Measurements from ENCODE around the gene FTSJ3. TPM values are rescaled to one million over a fixed set of nuclear protein-coding genes. Genes with fewer than 3 reads are reported as not detected.

The FTSJ3 gene
- total and polyA plus RNA-seq, 2 donors from 2014 or later: 23.7 to 38.7 TPM

- intact Hi-C loops (cut with DNase I): no loop called here
- Histone ChIP-seq H3K9me3 (ENCODE audit: control insufficient read depth in 2 of 3, insufficient read depth in 1 of 3, low read length in 3 of 3) (no peaks in the 10 kb centered on the region), H3K27ac (ENCODE audit: low read depth in 2 of 2, low read length in 2 of 2) (peak within 1 kb of the TSS; percentile 98 to 99), H3K27me3 (ENCODE audit: control insufficient read depth, insufficient read depth, low read length) (no peaks in the 10 kb centered on the region), H3K4me3 (ENCODE audit: low read length in 3 of 3) (peak within 1 kb of the TSS; percentile 90 to 98 (median 97)), H3K9ac (ENCODE audit: low read length in 3 of 3) (peak within 1 kb of the TSS; percentile 91 to 97 (median 93)), H3K36me3 (ENCODE audit: control insufficient read depth in 2 of 3, insufficient read depth in 3 of 3, low read length in 3 of 3) (peaks cover 0 to 4% (median 2%) of the 10 kb centered on the region in 3 donors), H3K4me1 (ENCODE audit: control insufficient read depth in 2 of 3, insufficient read depth in 2 of 3, low read depth in 1 of 3, low read length in 3 of 3) (peaks cover 0 to 13% (median 6%) of the 10 kb centered on the region in 3 donors)
- DNase-seq: peak in 4 of 5 donors; percentile 68 to 97 (median 86)
- TF ChIP-seq, protein P1, sequence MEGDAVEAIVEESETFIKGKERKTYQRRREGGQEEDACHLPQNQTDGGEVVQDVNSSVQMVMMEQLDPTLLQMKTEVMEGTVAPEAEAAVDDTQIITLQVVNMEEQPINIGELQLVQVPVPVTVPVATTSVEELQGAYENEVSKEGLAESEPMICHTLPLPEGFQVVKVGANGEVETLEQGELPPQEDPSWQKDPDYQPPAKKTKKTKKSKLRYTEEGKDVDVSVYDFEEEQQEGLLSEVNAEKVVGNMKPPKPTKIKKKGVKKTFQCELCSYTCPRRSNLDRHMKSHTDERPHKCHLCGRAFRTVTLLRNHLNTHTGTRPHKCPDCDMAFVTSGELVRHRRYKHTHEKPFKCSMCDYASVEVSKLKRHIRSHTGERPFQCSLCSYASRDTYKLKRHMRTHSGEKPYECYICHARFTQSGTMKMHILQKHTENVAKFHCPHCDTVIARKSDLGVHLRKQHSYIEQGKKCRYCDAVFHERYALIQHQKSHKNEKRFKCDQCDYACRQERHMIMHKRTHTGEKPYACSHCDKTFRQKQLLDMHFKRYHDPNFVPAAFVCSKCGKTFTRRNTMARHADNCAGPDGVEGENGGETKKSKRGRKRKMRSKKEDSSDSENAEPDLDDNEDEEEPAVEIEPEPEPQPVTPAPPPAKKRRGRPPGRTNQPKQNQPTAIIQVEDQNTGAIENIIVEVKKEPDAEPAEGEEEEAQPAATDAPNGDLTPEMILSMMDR (IDR thresholded peaks at IDR 0.05; ENCODE audit: borderline replicate concordance, extremely low read depth, insufficient read depth): peak; percentile 8
- FAIRE-seq: no peak
Measured at GRCh38 chr17:63774141-63774968, 53.1 kb downstream of the FTSJ3 start, which contains the start of gene DDX42. Gene DDX42, plus strand, starts transcription at chr17:63774170. Its CDS starts 12,880 bp downstream, at chr17:63787050.

DNA sequence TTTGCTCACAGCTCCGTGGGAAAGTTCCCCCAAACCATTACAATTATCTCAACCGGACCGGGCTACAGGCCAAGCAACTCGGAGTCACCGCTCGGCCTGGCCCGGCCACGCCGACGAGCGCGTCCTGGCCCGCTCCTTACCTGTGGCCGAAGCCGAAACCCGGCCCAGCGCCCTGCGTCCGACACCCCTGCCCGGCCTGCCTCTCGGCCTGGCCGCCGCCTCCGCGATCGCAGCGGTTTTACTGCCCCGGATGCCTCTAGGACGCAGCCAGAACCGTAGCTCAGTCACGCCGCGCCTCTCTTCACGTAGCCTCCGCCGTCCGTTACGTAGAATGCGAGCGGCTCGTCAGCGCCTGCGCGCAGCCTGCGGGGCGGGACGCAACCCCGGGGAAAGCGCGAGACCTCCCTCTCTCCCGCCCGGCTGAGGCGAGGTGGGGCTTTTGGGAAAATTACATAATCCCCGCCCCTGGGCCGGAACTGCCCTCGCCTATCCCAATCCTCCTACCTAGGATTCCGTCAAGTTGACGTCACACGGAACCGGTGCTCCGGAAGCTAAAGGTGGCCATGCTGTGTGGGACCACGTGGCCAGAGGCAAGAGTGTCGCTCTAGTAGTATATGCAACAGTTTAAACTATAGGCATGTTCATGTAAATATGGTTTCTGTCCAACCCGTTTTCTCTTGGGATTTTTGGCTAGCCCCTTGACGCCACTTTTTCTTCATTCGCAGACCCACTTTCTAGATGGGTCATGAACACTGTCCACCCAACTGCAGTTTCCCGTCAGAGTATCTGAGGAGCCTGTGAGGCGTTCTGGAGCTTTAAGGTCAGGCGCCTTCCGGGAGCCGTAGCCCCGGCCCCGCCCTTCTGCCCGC is 54.0 kb downstream of the FTSJ3 start, which contains the start of gene CCDC47:
TSS of gene CCDC47 (minus strand) at position 326 of the 869 bp plus-strand sequence. CDS start 7,422 bp downstream, outside the sequence.
- Histone ChIP-seq H3K27ac (ENCODE audit: low read depth in 2 of 2, low read length in 2 of 2) (peak within 1 kb of the TSS; percentile 98 to 99), H3K27me3 (ENCODE audit: control insufficient read depth, insufficient read depth, low read length) (no peaks in the 10 kb centered on the region), H3K9me3 (ENCODE audit: control insufficient read depth in 2 of 3, insufficient read depth in 1 of 3, low read length in 3 of 3) (no peaks in the 10 kb centered on the region), H3K4me1 (ENCODE audit: control insufficient read depth in 2 of 3, insufficient read depth in 2 of 3, low read depth in 1 of 3, low read length in 3 of 3) (peaks cover 0 to 13% (median 6%) of the 10 kb centered on the region in 3 donors), H3K36me3 (ENCODE audit: control insufficient read depth in 2 of 3, insufficient read depth in 3 of 3, low read length in 3 of 3) (peaks cover 0 to 3% (median 0%) of the 10 kb centered on the region in 3 donors), H3K4me3 (ENCODE audit: low read length in 3 of 3) (peak within 1 kb of the TSS; percentile 90 to 98 (median 97)), H3K9ac (ENCODE audit: low read length in 3 of 3) (peak within 1 kb of the TSS; percentile 91 to 97 (median 93))
- peak; percentile 87 for FAIRE-seq
- intact Hi-C loops (cut with DNase I): no loop called here
- TF ChIP-seq, protein P1 (IDR thresholded peaks at IDR 0.05; ENCODE audit: borderline replicate concordance, extremely low read depth, insufficient read depth): no peak
- peak; percentile 99 to 100 (median 100) for DNase-seq

DNA sequence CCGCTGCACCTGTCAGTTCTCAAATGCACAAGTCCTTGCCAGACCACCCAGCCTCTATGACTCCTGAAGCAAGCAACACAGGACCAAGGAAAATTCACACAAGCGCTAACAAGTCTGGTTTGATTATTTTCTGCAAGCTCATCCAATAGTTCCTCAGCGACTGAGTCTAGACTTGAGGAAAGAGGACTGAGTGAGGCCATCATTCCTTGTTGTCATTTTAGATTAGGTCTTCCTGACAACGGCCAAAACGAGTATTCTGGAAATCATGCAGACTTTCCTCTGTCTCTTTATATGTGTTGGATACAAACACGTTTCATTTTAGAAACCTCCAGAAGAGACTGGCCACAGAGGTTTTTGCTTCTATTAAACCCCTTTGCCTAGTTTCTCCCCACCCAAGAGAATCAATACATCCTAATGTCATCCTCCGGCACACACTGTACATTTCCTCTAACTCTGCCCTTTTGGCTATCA is 54.6 kb downstream of the FTSJ3 start:
- TF ChIP-seq, protein P1 (IDR thresholded peaks at IDR 0.05; ENCODE audit: borderline replicate concordance, extremely low read depth, insufficient read depth): no peak
- H3K4me1 ChIP-seq (ENCODE audit: control insufficient read depth in 2 of 3, insufficient read depth in 2 of 3, low read depth in 1 of 3, low read length in 3 of 3): peaks cover 0 to 13% (median 6%) of the 10 kb centered on the region in 3 donors
- no peak for FAIRE-seq

More for the DNA sequence above, 54.6 kb downstream of the FTSJ3 start:
- DNase-seq: peak in 3 of 5 donors; percentile 10 to 47 (median 46)
- Histone ChIP-seq H3K27me3 (ENCODE audit: control insufficient read depth, insufficient read depth, low read length) (no peaks in the 10 kb centered on the region), H3K36me3 (ENCODE audit: control insufficient read depth in 2 of 3, insufficient read depth in 3 of 3, low read length in 3 of 3) (no peaks in the 10 kb centered on the region), H3K27ac (ENCODE audit: low read depth in 2 of 2, low read length in 2 of 2) (peak overlapping the region; percentile 96 to 99), H3K4me3 (ENCODE audit: low read length in 3 of 3) (peak overlapping the region; percentile 78 to 97 (median 90)), H3K9me3 (ENCODE audit: control insufficient read depth in 2 of 3, insufficient read depth in 1 of 3, low read length in 3 of 3) (no peaks in the 10 kb centered on the region), H3K9ac (ENCODE audit: low read length in 3 of 3) (peak overlapping the region; percentile 72 to 97 (median 91))
- intact Hi-C loops (cut with DNase I): no loop called here

Other genes with a start within 250 kb of the FTSJ3 start
- 18.4 TPM for gene TACO1, start 226.8 kb downstream of the FTSJ3 start, total RNA-seq
- gene TACO1, start 226.8 kb downstream of the FTSJ3 start, polyA plus RNA-seq (ENCODE audit: insufficient read depth, low read depth, low replicate concordance): 80.1 TPM
- gene MAP3K3, start 205.2 kb downstream of the FTSJ3 start, total RNA-seq: 50.5 TPM
- 17.4 TPM for gene MAP3K3, start 205.2 kb downstream of the FTSJ3 start, polyA plus RNA-seq (ENCODE audit: insufficient read depth, low read depth, low replicate concordance)
- 32.3 TPM for gene LIMD2, start 127.5 kb downstream of the FTSJ3 start, total RNA-seq
- 11.5 TPM for gene LIMD2, start 127.5 kb downstream of the FTSJ3 start, polyA plus RNA-seq (ENCODE audit: insufficient read depth, low read depth, low replicate concordance)
- gene STRADA, start 85.9 kb downstream of the FTSJ3 start, total RNA-seq: 38.9 TPM
- 25.7 TPM for gene STRADA, start 85.9 kb downstream of the FTSJ3 start, polyA plus RNA-seq (ENCODE audit: insufficient read depth, low read depth, low replicate concordance)
- gene CCDC47, start 54.1 kb downstream of the FTSJ3 start, total RNA-seq: 83.1 TPM
- gene CCDC47, start 54.1 kb downstream of the FTSJ3 start, polyA plus RNA-seq (ENCODE audit: insufficient read depth, low read depth, low replicate concordance): 50.9 TPM
- 104 TPM for gene DDX42, start 53.5 kb downstream of the FTSJ3 start, total RNA-seq
- 38.6 TPM for gene DDX42, start 53.5 kb downstream of the FTSJ3 start, polyA plus RNA-seq (ENCODE audit: insufficient read depth, low read depth, low replicate concordance)
- gene PSMC5, start 232 bp downstream of the FTSJ3 start, total RNA-seq: 145 TPM
- 247 TPM for gene PSMC5, start 232 bp downstream of the FTSJ3 start, polyA plus RNA-seq (ENCODE audit: insufficient read depth, low read depth, low replicate concordance)
- 65.1 TPM for gene SMARCD2, start 15.0 kb upstream of the FTSJ3 start, total RNA-seq
- 39.9 TPM for gene SMARCD2, start 15.0 kb upstream of the FTSJ3 start, polyA plus RNA-seq (ENCODE audit: insufficient read depth, low read depth, low replicate concordance)
- not detected for gene CSH2, start 46.0 kb upstream of the FTSJ3 start, total RNA-seq
- gene CSH2, start 46.0 kb upstream of the FTSJ3 start, polyA plus RNA-seq (ENCODE audit: insufficient read depth, low read depth, low replicate concordance): not detected
- gene GH2, start 54.3 kb upstream of the FTSJ3 start, total RNA-seq: not detected
- gene GH2, start 54.3 kb upstream of the FTSJ3 start, polyA plus RNA-seq (ENCODE audit: insufficient read depth, low read depth, low replicate concordance): not detected
- gene CSH1, start 68.9 kb upstream of the FTSJ3 start, total RNA-seq: not detected
- not detected for gene CSH1, start 68.9 kb upstream of the FTSJ3 start, polyA plus RNA-seq (ENCODE audit: insufficient read depth, low read depth, low replicate concordance)
- not detected for gene CSHL1, start 83.6 kb upstream of the FTSJ3 start, total RNA-seq
- not detected for gene CSHL1, start 83.6 kb upstream of the FTSJ3 start, polyA plus RNA-seq (ENCODE audit: insufficient read depth, low read depth, low replicate concordance)
- gene GH1, start 91.2 kb upstream of the FTSJ3 start, total RNA-seq: not detected
- not detected for gene GH1, start 91.2 kb upstream of the FTSJ3 start, polyA plus RNA-seq (ENCODE audit: insufficient read depth, low read depth, low replicate concordance)
- gene CD79B, start 104.7 kb upstream of the FTSJ3 start, total RNA-seq: 11.4 TPM
- 5.2 TPM for gene CD79B, start 104.7 kb upstream of the FTSJ3 start, polyA plus RNA-seq (ENCODE audit: insufficient read depth, low read depth, low replicate concordance)
- gene SCN4A, start 145.3 kb upstream of the FTSJ3 start, total RNA-seq: 3.4 TPM
- gene SCN4A, start 145.3 kb upstream of the FTSJ3 start, polyA plus RNA-seq (ENCODE audit: insufficient read depth, low read depth, low replicate concordance): 0.19 TPM
- gene PRR29, start 170.7 kb upstream of the FTSJ3 start, total RNA-seq: 4.4 TPM
- gene PRR29, start 170.7 kb upstream of the FTSJ3 start, polyA plus RNA-seq (ENCODE audit: insufficient read depth, low read depth, low replicate concordance): 1.2 TPM
- gene ICAM2, start 193.0 kb upstream of the FTSJ3 start, total RNA-seq: 38.8 TPM
- gene ICAM2, start 193.0 kb upstream of the FTSJ3 start, polyA plus RNA-seq (ENCODE audit: insufficient read depth, low read depth, low replicate concordance): 55.8 TPM